Measurements from ENCODE around the gene DARS1. TPM values are rescaled to one million over a fixed set of nuclear protein-coding genes. Genes with fewer than 3 reads are reported as not detected.

The DARS1 gene
- total RNA-seq, 3 donors from 2014 or later, result 29.6 to 71.1 (median 40.3) TPM

- Histone ChIP-seq H3K4me1 (ENCODE audit: low read depth) (peaks cover 5% of the 10 kb centered on the region), H3K36me3 (ENCODE audit: low read depth) (no peaks in the 10 kb centered on the region), H3K9me3 (no peaks in the 10 kb centered on the region), H3K4me3 (no peak overlapping the region)
- ATAC-seq (no peak), DNase-seq (no peak)
- intact Hi-C loops (cut with DNase I, micrococcal nuclease), result no loop called here
- no peak for TF ChIP-seq CTCF (IDR thresholded peaks at IDR 0.05)
Observed at GRCh38 chr2:136021406-136021805, 36.0 kb upstream of the DARS1 start.

- no peaks in the 10 kb centered on the region for H3K36me3 ChIP-seq (ENCODE audit: low read depth)
- intact Hi-C loops (cut with DNase I, micrococcal nuclease), result no loop called here
- no peak overlapping the region for H3K4me3 ChIP-seq
- no peak for ATAC-seq
- H3K9me3 ChIP-seq, result no peaks in the 10 kb centered on the region
- DNase-seq, result no peak
- H3K4me1 ChIP-seq (ENCODE audit: low read depth), result peaks cover 5% of the 10 kb centered on the region
- TF ChIP-seq CTCF (IDR thresholded peaks at IDR 0.05), result no peak
Observed at GRCh38 chr2:136020831-136021230, 35.4 kb upstream of the DARS1 start.

- no peaks in the 10 kb centered on the region for H3K4me1 ChIP-seq (ENCODE audit: low read depth)
- H3K36me3 ChIP-seq (ENCODE audit: low read depth), result no peaks in the 10 kb centered on the region
- no peak for DNase-seq
- no peak for ATAC-seq
- no peak for TF ChIP-seq CTCF (IDR thresholded peaks at IDR 0.05)
- no peak overlapping the region for H3K4me3 ChIP-seq
- intact Hi-C loops (cut with DNase I, micrococcal nuclease), result no loop called here
- H3K9me3 ChIP-seq, result no peaks in the 10 kb centered on the region
Observed at GRCh38 chr2:136019825-136020224, 34.4 kb upstream of the DARS1 start.

GRCh38 chr2:136019306-136019705 is 33.9 kb upstream of the DARS1 start:
- ATAC-seq (no peak), DNase-seq (no peak)
- H3K4me1 ChIP-seq (ENCODE audit: low read depth), result no peaks in the 10 kb centered on the region
- intact Hi-C loops (cut with DNase I, micrococcal nuclease), result no loop called here
- no peaks in the 10 kb centered on the region for H3K9me3 ChIP-seq
- TF ChIP-seq CTCF (IDR thresholded peaks at IDR 0.05), result no peak
- no peak overlapping the region for H3K4me3 ChIP-seq
- no peaks in the 10 kb centered on the region for H3K36me3 ChIP-seq (ENCODE audit: low read depth)

GRCh38 chr2:136017786-136018185 is 32.4 kb upstream of the DARS1 start:
- Histone ChIP-seq H3K4me1 (ENCODE audit: low read depth) (no peaks in the 10 kb centered on the region), H3K36me3 (ENCODE audit: low read depth) (no peaks in the 10 kb centered on the region), H3K9me3 (no peaks in the 10 kb centered on the region), H3K4me3 (no peak overlapping the region)
- DNase-seq, result no peak
- TF ChIP-seq CTCF (IDR thresholded peaks at IDR 0.05), result no peak
- intact Hi-C loops (cut with DNase I, micrococcal nuclease), result no loop called here
- no peak for ATAC-seq

- ATAC-seq (no peak), DNase-seq (no peak)
- no peak for TF ChIP-seq CTCF (IDR thresholded peaks at IDR 0.05)
Observed at GRCh38 chr2:136016836-136017235, 31.4 kb upstream of the DARS1 start.

More at GRCh38 chr2:136016836-136017235, 31.4 kb upstream of the DARS1 start:
- no peaks in the 10 kb centered on the region for H3K4me1 ChIP-seq (ENCODE audit: low read depth)
- intact Hi-C loops (cut with DNase I, micrococcal nuclease), result no loop called here
- no peaks in the 10 kb centered on the region for H3K36me3 ChIP-seq (ENCODE audit: low read depth)
- no peak overlapping the region for H3K4me3 ChIP-seq
- H3K9me3 ChIP-seq, result no peaks in the 10 kb centered on the region
